GM10248 (cell line): ENCODE results near the gene HSPG2.
"Not testable (repeated sequence)": the region's sequence is repeated elsewhere in the genome, so short reads cannot be mapped to it uniquely, and the experiment has no call there.

Experiments
- CTCF ChIA-PET: fragments of 300-600 bp; sonication (Branson Sonifier 250); formaldehyde crosslinking; extraction: SDS; loops from one replicate; lab custom pipeline; 2021; ENCODE audit warnings: antibody characterized with exemption; lab: Yijun Ruan, JAX
- POLR2A ChIA-PET: fragments of 350-650 bp; sonication (Branson Sonifier 250); formaldehyde crosslinking; extraction: SDS; loops from one replicate; lab custom pipeline; 2020; ENCODE audit warnings: antibody characterized with exemption; lab: Yijun Ruan, JAX
- DNase-seq: peaks from one replicate; pipeline ENCODE4 v3.0.0; 2012; ENCODE audit errors: extremely low spot score
- TF ChIP-seq, protein P1 (sequence below): IDR thresholded peaks from 2 replicates; pipeline ENCODE4 v1.5.1; 2012; ENCODE audit warnings: mild to moderate bottlenecking, low read depth; ENCODE audit errors: extremely low read depth, missing control alignments, control extremely low read depth

The HSPG2 gene

GRCh38 chr1:21946836-21947587 is 9.9 kb upstream of the HSPG2 start:
- no peak for DNase-seq
- ChIA-PET CTCF (no interaction called here), POLR2A (no interaction called here)
- TF ChIP-seq, protein P1, sequence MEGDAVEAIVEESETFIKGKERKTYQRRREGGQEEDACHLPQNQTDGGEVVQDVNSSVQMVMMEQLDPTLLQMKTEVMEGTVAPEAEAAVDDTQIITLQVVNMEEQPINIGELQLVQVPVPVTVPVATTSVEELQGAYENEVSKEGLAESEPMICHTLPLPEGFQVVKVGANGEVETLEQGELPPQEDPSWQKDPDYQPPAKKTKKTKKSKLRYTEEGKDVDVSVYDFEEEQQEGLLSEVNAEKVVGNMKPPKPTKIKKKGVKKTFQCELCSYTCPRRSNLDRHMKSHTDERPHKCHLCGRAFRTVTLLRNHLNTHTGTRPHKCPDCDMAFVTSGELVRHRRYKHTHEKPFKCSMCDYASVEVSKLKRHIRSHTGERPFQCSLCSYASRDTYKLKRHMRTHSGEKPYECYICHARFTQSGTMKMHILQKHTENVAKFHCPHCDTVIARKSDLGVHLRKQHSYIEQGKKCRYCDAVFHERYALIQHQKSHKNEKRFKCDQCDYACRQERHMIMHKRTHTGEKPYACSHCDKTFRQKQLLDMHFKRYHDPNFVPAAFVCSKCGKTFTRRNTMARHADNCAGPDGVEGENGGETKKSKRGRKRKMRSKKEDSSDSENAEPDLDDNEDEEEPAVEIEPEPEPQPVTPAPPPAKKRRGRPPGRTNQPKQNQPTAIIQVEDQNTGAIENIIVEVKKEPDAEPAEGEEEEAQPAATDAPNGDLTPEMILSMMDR, result no peak

DNA sequence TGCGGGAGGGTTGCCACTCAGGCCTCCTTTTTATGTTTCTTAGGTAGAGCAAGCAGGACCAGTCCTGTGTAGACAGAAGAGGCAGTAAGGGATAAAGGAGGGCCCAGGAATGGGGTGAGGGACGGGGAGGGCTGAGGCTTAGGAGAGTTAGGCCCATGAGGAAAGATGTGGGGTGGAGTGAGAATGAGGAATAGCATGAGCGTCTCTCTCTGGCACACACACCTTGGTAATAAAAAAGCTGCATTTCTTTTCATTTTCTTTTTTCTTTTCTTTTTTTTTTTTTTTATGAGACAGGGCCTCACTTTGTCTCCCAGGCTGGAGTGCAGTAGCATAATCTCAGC is 7.6 kb upstream of the HSPG2 start:
- DNase-seq, result no peak
- TF ChIP-seq, protein P1, result no peak
- POLR2A ChIA-PET, result no interaction called here
- CTCF ChIA-PET, result interaction anchor here (1.0 kb wide), 1 partner anchor 674 kb away, joined by 3 read pairs; no protein-coding TSS in a partner anchor

DNA sequence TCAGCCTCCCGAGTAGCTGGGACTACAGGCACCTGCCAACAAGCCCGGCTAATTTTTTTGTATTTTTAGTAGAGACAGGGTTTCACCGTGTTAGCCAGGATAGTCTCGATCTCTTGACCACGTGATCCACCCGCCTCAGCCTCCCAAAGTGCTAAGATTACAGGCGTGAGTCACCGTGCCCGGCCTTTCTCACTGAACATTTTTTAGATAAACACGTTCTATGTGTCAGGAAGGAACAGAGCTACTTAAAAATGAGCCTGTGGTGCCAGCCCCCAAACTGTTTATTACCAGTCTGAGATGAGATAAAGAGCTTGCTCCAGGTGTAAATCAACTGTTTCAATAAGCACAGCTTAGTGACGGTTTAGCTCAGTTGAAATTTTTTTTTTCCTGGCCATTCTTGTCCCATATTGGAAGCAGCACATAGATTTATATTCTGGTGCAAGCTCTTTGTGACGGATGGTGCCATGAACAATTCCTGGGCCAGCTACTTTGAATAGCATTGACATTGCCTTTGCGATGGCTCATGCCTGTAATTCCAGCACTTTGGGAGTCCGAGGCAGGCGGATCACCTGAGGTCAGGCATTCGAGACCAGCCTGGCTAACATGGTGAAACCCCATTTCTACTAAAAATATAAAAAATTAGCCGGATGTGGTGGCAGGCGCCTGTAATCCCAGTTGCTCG is 6.0 kb upstream of the HSPG2 start:
- DNase-seq, POLR2A ChIA-PET: not testable (repeated sequence)
- CTCF ChIA-PET, result interaction anchor here (1.1 to 1.2 kb wide), 2 partner anchors 9 to 22 kb away, joined by 3 to 4 read pairs; no protein-coding TSS in a partner anchor

- POLR2A ChIA-PET, result no interaction called here
- TF ChIP-seq, protein P1, result no peak
- DNase-seq, result no peak
- CTCF ChIA-PET, result interaction anchor here (1.1 to 1.2 kb wide), 2 partner anchors 9 to 22 kb away, joined by 3 to 4 read pairs; no protein-coding TSS in a partner anchor
Measured at GRCh38 chr1:21942464-21942863, 5.4 kb upstream of the HSPG2 start.

DNA sequence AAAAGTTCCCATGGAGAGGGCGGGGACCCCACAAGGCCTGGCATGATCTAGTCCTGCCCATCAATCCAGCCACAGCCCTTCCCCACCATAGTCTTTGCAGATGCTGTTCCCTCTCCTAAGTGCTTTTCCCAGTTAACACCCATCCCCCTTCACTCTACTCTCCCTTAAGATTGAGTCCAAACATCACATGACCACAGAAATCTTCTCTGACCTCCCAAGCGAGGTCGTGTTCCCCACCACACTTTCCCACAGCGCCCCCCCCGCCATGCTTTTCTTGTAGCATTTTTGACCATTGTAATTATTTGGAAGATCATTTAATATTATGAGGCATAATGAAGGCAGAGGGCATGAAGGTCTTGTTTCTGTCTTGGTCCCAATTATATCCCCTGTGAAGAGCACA is 4.3 kb upstream of the HSPG2 start:
- DNase-seq, result no peak
- CTCF ChIA-PET, result no interaction called here
- POLR2A ChIA-PET, result no interaction called here
- TF ChIP-seq, protein P1, result no peak

DNA sequence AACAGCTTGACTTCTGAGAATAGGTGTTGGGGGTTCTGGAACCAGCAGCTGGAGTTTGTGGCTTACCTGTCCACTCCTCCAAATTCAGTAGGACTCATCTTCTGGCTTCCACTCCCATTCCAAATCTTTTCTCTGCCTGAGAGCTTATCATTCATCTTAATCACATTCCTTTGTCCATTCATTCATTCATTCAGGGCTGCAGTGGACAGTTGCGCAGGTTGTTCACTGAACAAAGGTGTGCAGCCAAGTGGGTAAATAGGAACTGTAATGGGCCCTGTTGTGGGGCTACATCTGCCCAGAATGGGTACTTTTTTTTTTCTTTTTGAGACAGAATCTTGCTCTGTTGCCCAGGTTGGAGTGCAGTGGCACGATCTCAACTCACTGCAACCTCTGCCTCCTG is 3.4 kb upstream of the HSPG2 start:
- TF ChIP-seq, protein P1, result no peak
- POLR2A ChIA-PET, result no interaction called here
- no peak for DNase-seq
- CTCF ChIA-PET, result interaction anchor here (1.0 to 1.7 kb wide), 2 partner anchors 16 to 18 kb away, joined by 3 to 4 read pairs; no protein-coding TSS in a partner anchor
